Adrenal gland (tissue), 19 donors: ENCODE results near the gene SEMA7A. TPM values are rescaled to one million over a fixed set of nuclear protein-coding genes. Genes with fewer than 3 reads are reported as not detected.
"Not testable (repeated sequence)": the region's sequence is repeated elsewhere in the genome, so short reads cannot be mapped to it uniquely, and the experiment has no call there.

Experiments used
- DNase-seq, 7 donors: peaks; one replicate each; pipeline ENCODE4 v3.0.0-alpha.2; 2019 to 2020
- H3K27ac ChIP-seq, 5 donors: fragments of 200-600 bp; sonication (generic) in 4 of 5; 1 replicate in 3 of 5; 2 replicates in 2 of 5; pipeline versions ENCODE4 v1.5.1 to v1.8.0; 2016 to 2020; ENCODE audit warnings: mild to moderate bottlenecking in 1 of 5
- H3K27me3 ChIP-seq: fragments of 200-600 bp; 2 replicates; pipeline ENCODE4 v1.8.0; 2021
- H3K36me3 ChIP-seq, 2 donors: fragments of 200-600 bp; replicated peaks in 1 of 2; 1 replicate in 1 of 2; 2 replicates in 1 of 2; pipeline versions ENCODE4 v1.5.1 to v1.8.0; 2018 to 2022
- H3K4me1 ChIP-seq, 2 donors: fragments of 200-600 bp; replicated peaks in 1 of 2; 1 replicate in 1 of 2; 2 replicates in 1 of 2; pipeline versions ENCODE4 v1.5.1 to v1.8.0; 2018 to 2021
- H3K4me3 ChIP-seq, 4 donors: fragments of 200-600 bp; sonication (generic) in 3 of 4; one replicate each; pipeline ENCODE4 v1.5.1; 2016 to 2018
- H3K9me3 ChIP-seq, 3 donors: fragments of 200-600 bp; sonication (generic) in 1 of 3; replicated peaks in 1 of 3; 1 replicate in 2 of 3; 2 replicates in 1 of 3; pipeline versions ENCODE4 v1.5.1 to v1.8.0; 2016 to 2021
- CTCF ChIP-seq, 6 experiments: fragments of 450-650 bp in 4 of 6; fragments of 200-600 bp in 2 of 6; sonication (generic) in 1 of 6; IDR thresholded peaks; 1 replicate in 5 of 6; 2 replicates in 1 of 6; pipeline versions ENCODE4 v1.5.1 to v1.8.0; 2016 to 2021; ENCODE audit warnings: antibody characterized with exemption in 6 of 6, mild to moderate bottlenecking in 2 of 6, moderate library complexity in 1 of 6
- POLR2A ChIP-seq, 2 donors: fragments of 450-650 bp; IDR thresholded peaks; one replicate each; pipeline ENCODE4 v1.6.1; 2017; ENCODE audit warnings: antibody characterized with exemption in 2 of 2, mild to moderate bottlenecking in 2 of 2, moderate library complexity in 1 of 2
- WGBS, 4 donors: extraction: QIAGEN DNeasy Blood & Tissue Kit in 2 of 4; methylation state at CpG; one replicate each; pipeline versions ENCODE4 v1.1.5 to v1.1.7; 2013 to 2017; 5-methylcytosine and 5-hydroxymethylcytosine counted together
- intact Hi-C, 2 donors: fragments of 100-400 bp; cut with DNase I; formaldehyde crosslinking; loops; one replicate each; pipeline versions ENCODE4 v1.14.1 to v1.15.0; 2022 to 2023
- long read RNA-seq, 10 donors: library from polyadenylated mRNA in 3 of 10; unstranded in 2 of 10; stranded (forward) in 1 of 10; transcript quantifications; one replicate each; pipeline ENCODE4 v2.0.0 and lab custom pipeline, GENCODE V29; 2021 to 2026
- polyA plus RNA-seq, 3 donors: library from polyadenylated mRNA; stranded (reverse); fragments of 200-250 nt in 2 of 3; fragments of 350-450 nt in 1 of 3; fragmentation: Illumina TruSeq in 1 of 3; extraction: RNeasy Lipid Tissue Mini Kit (QIAGEN cat#74804) in 1 of 3; gene quantifications; one replicate each; pipeline ENCODE4 v1.2.3, GENCODE V29; 2013 to 2014
- total RNA-seq, 9 donors: library from RNA; depleted of rRNA in 4 of 9; stranded (reverse); fragments of >200 nt in 4 of 9; fragments of 120-200 nt in 1 of 9; fragmentation: NEBNext Ultra II Directional in 1 of 9; extraction: Animal tissue kit (Norgen Biotek cat#: 25700) in 1 of 9; gene quantifications; one replicate each; pipeline versions ENCODE4 v1.1.0 to v1.2.4, GENCODE V29; 2013 to 2023
- donor health status: healthy with polysubstance abuse.
- donor health status: Bipolar disorder and iron deficiency.
- donor health status: DM: yes; HTN: yes; CAD: no.
- donor health status: DM: no; HTN: no; CAD: no.
- donor health status: DM: no; HTN: no; CAD: no.
- donor health status: DM: yes; HTN: yes; CAD: no.

SEMA7A gene
- 10 to 100 TPM in 1 of 9 donors, 1 to 10 TPM in 8; 1.3 to 32.0 (median 3.5) TPM for total RNA-seq
- polyA plus RNA-seq, result 1 to 10 TPM; 2.9 to 5.0 (median 3.9) TPM
- long read RNA-seq, donor 1, transcript SEMA7A-201 (14 exons, 3,376 nt), result major isoform, 9 of 20 reads
- long read RNA-seq, donor 1, partial matches to known transcripts, result 11 of 20 reads
- long read RNA-seq, donor 1, other reads (novel, unspliced or antisense), result 0 of 20 reads
- long read RNA-seq, donor 2, transcript SEMA7A-201 (14 exons, 3,376 nt), result major isoform, 6 of 11 reads
- long read RNA-seq, donor 2, partial matches to known transcripts, result 5 of 11 reads
- long read RNA-seq, donor 2, other reads (novel, unspliced or antisense), result 0 of 11 reads
- long read RNA-seq, donor 3, partial matches to known transcripts, result 0 of 3 reads
- long read RNA-seq, donor 3, other reads (novel, unspliced or antisense), result 0 of 3 reads
- long read RNA-seq, donor 4, result 0 reads
- long read RNA-seq, donor 5, partial matches to known transcripts, result 0 of 1 reads
- long read RNA-seq, donor 5, other reads (novel, unspliced or antisense), result 1 of 1 reads
- long read RNA-seq, donor 6, result 0 reads
- long read RNA-seq, donor 7, partial matches to known transcripts, result 0 of 4 reads
- long read RNA-seq, donor 7, other reads (novel, unspliced or antisense), result 0 of 4 reads
- long read RNA-seq, donor 8, transcript SEMA7A-201 (14 exons, 3,376 nt), result major isoform, 10 of 79 reads
- long read RNA-seq, donor 8, partial matches to known transcripts, result 69 of 79 reads
- long read RNA-seq, donor 8, other reads (novel, unspliced or antisense), result 0 of 79 reads
- long read RNA-seq, donor 9, partial matches to known transcripts, result 6 of 7 reads
- long read RNA-seq, donor 9, other reads (novel, unspliced or antisense), result 0 of 7 reads
- long read RNA-seq, donor 10, partial matches to known transcripts, result 0 of 2 reads
- long read RNA-seq, donor 10, other reads (novel, unspliced or antisense), result 0 of 2 reads

GRCh38 chr15:74433592-74434262 lies at the start of gene SEMA7A:
TSS of gene SEMA7A (minus strand) at chr15:74433958. CDS start at chr15:74433918, 40 bp downstream.
- 1 to 22% (median 2%) methylated on average over 4 to 75 of the region's 75 CpGs; no CpG with 5 or more reads in 1 of the 4 donors for WGBS, 4 donors
- Histone ChIP-seq H3K9me3 (no peaks in the 10 kb centered on the region), H3K36me3 (no peaks in the 10 kb centered on the region), H3K27ac (peak within 1 kb of the TSS in 3 of 5 donors; percentile 34 to 80 (median 62)), H3K4me3 (peak within 1 kb of the TSS; percentile 18 to 98 (median 58)), H3K4me1 (peaks cover 13 to 20% of the 10 kb centered on the region in 2 donors), H3K27me3 (no peaks in the 10 kb centered on the region)
- intact Hi-C loops, result no loop called here
- TF ChIP-seq POLR2A (IDR thresholded peaks at IDR 0.05) (peak; percentile 27 to 77), CTCF (IDR thresholded peaks at IDR 0.05) (no peak)
- peak; percentile 80 to 87 (median 83) for DNase-seq

- Histone ChIP-seq H3K36me3 (no peaks in the 10 kb centered on the region), H3K4me1 (no peaks in the 10 kb centered on the region), H3K4me3 (no peak overlapping the region), H3K9me3 (no peaks in the 10 kb centered on the region), H3K27me3 (no peaks in the 10 kb centered on the region), H3K27ac (no peak overlapping the region)
- intact Hi-C loops, result loop anchor here in 1 of 2 donors (10.0 kb wide), 1 partner anchor 98 kb away; no protein-coding TSS in a partner anchor
- TF ChIP-seq CTCF (IDR thresholded peaks at IDR 0.05) (no peak), POLR2A (IDR thresholded peaks at IDR 0.05) (no peak)
- no peak for DNase-seq
- 62 to 79% (median 75%) methylated on average over 3 of the region's 3 CpGs for WGBS, 4 donors
These were observed 48.9 kb upstream of the SEMA7A start for GRCh38 chr15:74482661-74483060.

- intact Hi-C loops, result loop anchor here in 1 of 2 donors (10.0 kb wide), 1 partner anchor 96 kb away; no protein-coding TSS in a partner anchor
- DNase-seq, H3K36me3 ChIP-seq, H3K27me3 ChIP-seq, H3K4me3 ChIP-seq, H3K4me1 ChIP-seq, H3K9me3 ChIP-seq, H3K27ac ChIP-seq: not testable (repeated sequence)
- 90 to 100% (median 96%) methylated on average over 2 to 27 of the region's 27 CpGs for WGBS, 4 donors
These were observed 46.6 kb upstream of the SEMA7A start for GRCh38 chr15:74480364-74480763.

GRCh38 chr15:74471621-74472020 lies 37.9 kb upstream of the SEMA7A start:
- H3K9me3 ChIP-seq, H3K4me1 ChIP-seq, DNase-seq, H3K27me3 ChIP-seq, H3K27ac ChIP-seq, H3K4me3 ChIP-seq, H3K36me3 ChIP-seq, intact Hi-C loops: not testable (repeated sequence)
- 85 to 97% (median 91%) methylated on average over 7 of the region's 7 CpGs for WGBS, 4 donors
